Naive thymus-derived CD8-positive, alpha-beta T cell (primary cell): Measurements from ENCODE around the gene CCDC27. TPM values are rescaled to one million over a fixed set of nuclear protein-coding genes. Genes with fewer than 3 reads are reported as not detected.
"Not testable (repeated sequence)": the region's sequence is repeated elsewhere in the genome, so short reads cannot be mapped to it uniquely, and the experiment has no call there.

Experiments used
- ATAC-seq, 2 donors: fragments of 150-1000 bp; cut with Tn5 transposase in 1 of 2; sonication (Bioruptor Pico), chemical (Tn5 transposase) in 1 of 2; 1 replicate in 1 of 2; 2 replicates in 1 of 2; pipeline ENCODE4 v1.10.0; 2021; ENCODE audit warnings: mild to moderate bottlenecking in 2 of 2, moderate library complexity in 2 of 2
- POLR2A ChIA-PET: fragments of 350-600 bp; sonication (Branson Sonifier 250); formaldehyde crosslinking; loops from one replicate; lab custom pipeline; 2021; ENCODE audit warnings: antibody characterized with exemption; lab: Charles Lee
- DNase-seq, 10 donors: peaks; one replicate each; pipeline versions ENCODE4 v3.0.0 to v3.0.0-alpha.2; 2020 to 2022
- H3K27ac Mint-ChIP-seq, 10 donors: one replicate each; pipeline ENCODE4 v1.8.0; 2020 to 2022; ENCODE audit warnings: mild to moderate bottlenecking in 10 of 10, mixed read lengths in 10 of 10, moderate library complexity in 4 of 10, inconsistent platforms in 1 of 10
- H3K27me3 Mint-ChIP-seq, 5 donors: one replicate each; pipeline ENCODE4 v1.8.0; 2021 to 2022; ENCODE audit warnings: mixed read lengths in 5 of 5
- H3K36me3 Mint-ChIP-seq, 3 donors: one replicate each; pipeline ENCODE4 v1.8.0; 2020 to 2022; ENCODE audit warnings: mixed read lengths in 3 of 3, mild to moderate bottlenecking in 2 of 3, inconsistent platforms in 1 of 3
- H3K4me1 Mint-ChIP-seq, 4 donors: one replicate each; pipeline ENCODE4 v1.8.0; 2021 to 2022; ENCODE audit warnings: mixed read lengths in 4 of 4
- H3K4me3 Mint-ChIP-seq, 10 donors: one replicate each; pipeline ENCODE4 v1.8.0; 2020 to 2022; ENCODE audit warnings: mild to moderate bottlenecking in 10 of 10, mixed read lengths in 10 of 10, moderate library complexity in 6 of 10, inconsistent platforms in 1 of 10
- H3K9me3 Mint-ChIP-seq, 9 donors: one replicate each; pipeline ENCODE4 v1.8.0; 2020 to 2022; ENCODE audit warnings: mixed read lengths in 9 of 9, mild to moderate bottlenecking in 3 of 9, inconsistent platforms in 1 of 9, moderate library complexity in 1 of 9
- polyA plus RNA-seq, 3 donors: library from polyadenylated mRNA; unstranded; fragments of 300-500 nt; fragmentation: Illumina TruSeq; gene quantifications; one replicate each; pipeline ENCODE4 v1.2.3, GENCODE V29; 2021
- total RNA-seq, 8 experiments: library from RNA in 2 of 8; stranded (reverse) in 2 of 8; gene quantifications; one replicate each; pipeline ENCODE4 v1.2.3 and lab custom pipeline; 2021 to 2026

CCDC27 gene
- total and polyA plus RNA-seq, 5 experiments from 2014 or later = not detected

DNA sequence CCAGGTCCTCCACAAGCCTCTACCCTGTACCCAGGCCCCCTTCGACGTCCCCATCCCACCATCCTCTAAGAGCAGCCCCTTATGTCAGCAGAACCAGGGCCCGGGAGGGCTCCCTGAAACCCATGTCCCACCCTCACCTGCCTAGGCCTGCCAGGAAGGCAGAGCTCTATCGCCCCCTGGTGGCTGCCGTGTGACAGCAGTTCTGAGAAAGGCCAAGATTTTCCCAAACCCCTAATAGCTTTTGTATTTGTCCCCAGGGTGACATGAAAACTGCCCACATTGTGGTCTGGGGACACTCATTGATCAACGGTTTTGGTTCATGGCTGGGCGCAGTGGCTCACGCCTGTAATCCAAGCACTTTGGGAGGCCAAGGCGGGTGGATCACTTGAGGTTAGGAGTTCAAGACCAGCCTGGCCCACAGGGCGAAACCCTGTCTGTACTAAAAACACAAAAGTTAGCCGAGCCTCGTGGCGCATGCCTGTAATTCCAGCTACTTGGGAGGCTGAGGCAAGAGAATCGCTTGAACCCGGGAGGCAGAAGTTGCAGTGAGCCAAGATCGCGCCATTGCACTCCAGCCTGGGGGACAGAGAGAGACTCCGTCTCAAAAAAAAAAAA is 27.7 kb upstream of the CCDC27 start:
- Mint-ChIP-seq H3K27me3 (peaks cover 2 to 29% (median 10%) of the 10 kb centered on the region in 5 donors), H3K27ac (peak overlapping the region in 1 of 10 donors; percentile 19)
- H3K4me1 Mint-ChIP-seq, H3K9me3 Mint-ChIP-seq, H3K36me3 Mint-ChIP-seq, POLR2A ChIA-PET, H3K4me3 Mint-ChIP-seq: not testable (repeated sequence)
- peak; percentile 46 to 87 (median 75) for DNase-seq
- ATAC-seq = peak; percentile 68 to 75

DNA sequence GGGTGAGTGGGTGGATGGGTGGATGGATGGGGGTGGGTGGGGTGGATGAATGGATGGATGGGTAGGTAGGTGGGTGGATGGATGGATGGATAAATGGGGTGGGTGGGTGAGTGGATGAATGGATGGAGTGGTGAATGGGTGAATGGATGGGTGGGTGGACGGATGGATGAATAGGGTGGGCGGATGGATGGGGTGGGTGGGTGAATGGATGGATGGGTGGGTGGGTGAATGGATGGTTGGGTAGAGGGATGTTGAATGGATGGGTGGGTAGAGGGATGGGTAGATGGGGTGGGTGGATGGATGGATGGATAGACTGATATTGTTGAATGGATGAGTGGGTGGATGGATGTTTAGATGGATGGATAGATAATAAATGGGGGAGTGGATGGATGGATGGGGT is 26.9 kb upstream of the CCDC27 start:
- ATAC-seq = no peak
- H3K36me3 Mint-ChIP-seq = no peaks in the 10 kb centered on the region
- H3K27me3 Mint-ChIP-seq = peaks cover 2 to 29% (median 10%) of the 10 kb centered on the region in 5 donors
- no peak for DNase-seq
- no peak overlapping the region for H3K4me3 Mint-ChIP-seq
- peaks cover 0 to 2% (median under 1%) of the 10 kb centered on the region in 4 donors for H3K4me1 Mint-ChIP-seq
- POLR2A ChIA-PET = no interaction called here
- H3K27ac Mint-ChIP-seq = no peak overlapping the region
- H3K9me3 Mint-ChIP-seq = peaks cover 0 to 2% (median 0%) of the 10 kb centered on the region in 9 donors

DNA sequence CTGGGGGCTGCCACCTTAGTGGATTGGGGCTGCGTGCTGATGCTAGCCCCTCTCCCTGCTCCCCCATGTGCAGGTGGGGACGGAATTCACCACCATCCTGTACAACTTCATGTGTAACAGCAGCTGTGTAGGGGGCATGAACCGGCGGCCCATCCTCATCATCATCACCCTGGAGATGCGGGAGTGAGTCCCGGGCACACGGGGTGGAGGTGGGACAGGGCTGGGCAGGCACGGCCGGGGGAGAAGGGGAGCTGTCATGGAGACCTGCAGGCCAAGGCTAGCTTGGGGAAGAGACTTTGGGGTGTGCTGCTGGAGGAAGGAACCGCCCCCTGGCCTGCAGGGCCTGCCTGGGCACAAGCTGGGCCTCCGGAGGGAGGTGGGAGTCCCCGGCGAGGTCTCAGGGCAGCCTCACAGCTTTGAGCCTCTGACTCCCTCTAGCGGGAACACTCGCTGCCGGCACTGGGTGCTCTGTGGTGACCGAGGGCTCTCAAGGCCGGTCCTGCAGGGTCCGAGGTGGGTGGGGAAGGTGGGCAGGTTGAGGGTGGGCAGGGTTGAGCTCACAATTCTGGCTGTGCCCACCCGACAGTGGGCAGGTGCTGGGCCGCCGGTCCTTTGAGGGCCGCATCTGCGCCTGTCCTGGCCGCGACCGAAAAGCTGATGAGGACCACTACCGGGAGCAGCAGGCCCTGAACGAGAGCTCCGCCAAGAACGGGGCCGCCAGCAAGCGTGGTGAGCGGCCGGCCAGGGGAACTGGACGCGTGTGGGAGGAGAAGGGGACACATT is 25.0 kb upstream of the CCDC27 start:
- ATAC-seq = no peak
- POLR2A ChIA-PET = no interaction called here
- DNase-seq = no peak
- Mint-ChIP-seq H3K27me3 (peaks cover 2 to 31% (median 10%) of the 10 kb centered on the region in 5 donors), H3K4me3 (no peak overlapping the region), H3K4me1 (peaks cover 0 to 2% (median 0%) of the 10 kb centered on the region in 4 donors), H3K27ac (peak overlapping the region in 1 of 10 donors; percentile 53), H3K36me3 (no peaks in the 10 kb centered on the region), H3K9me3 (peaks cover 0 to 2% (median 0%) of the 10 kb centered on the region in 9 donors)

DNA sequence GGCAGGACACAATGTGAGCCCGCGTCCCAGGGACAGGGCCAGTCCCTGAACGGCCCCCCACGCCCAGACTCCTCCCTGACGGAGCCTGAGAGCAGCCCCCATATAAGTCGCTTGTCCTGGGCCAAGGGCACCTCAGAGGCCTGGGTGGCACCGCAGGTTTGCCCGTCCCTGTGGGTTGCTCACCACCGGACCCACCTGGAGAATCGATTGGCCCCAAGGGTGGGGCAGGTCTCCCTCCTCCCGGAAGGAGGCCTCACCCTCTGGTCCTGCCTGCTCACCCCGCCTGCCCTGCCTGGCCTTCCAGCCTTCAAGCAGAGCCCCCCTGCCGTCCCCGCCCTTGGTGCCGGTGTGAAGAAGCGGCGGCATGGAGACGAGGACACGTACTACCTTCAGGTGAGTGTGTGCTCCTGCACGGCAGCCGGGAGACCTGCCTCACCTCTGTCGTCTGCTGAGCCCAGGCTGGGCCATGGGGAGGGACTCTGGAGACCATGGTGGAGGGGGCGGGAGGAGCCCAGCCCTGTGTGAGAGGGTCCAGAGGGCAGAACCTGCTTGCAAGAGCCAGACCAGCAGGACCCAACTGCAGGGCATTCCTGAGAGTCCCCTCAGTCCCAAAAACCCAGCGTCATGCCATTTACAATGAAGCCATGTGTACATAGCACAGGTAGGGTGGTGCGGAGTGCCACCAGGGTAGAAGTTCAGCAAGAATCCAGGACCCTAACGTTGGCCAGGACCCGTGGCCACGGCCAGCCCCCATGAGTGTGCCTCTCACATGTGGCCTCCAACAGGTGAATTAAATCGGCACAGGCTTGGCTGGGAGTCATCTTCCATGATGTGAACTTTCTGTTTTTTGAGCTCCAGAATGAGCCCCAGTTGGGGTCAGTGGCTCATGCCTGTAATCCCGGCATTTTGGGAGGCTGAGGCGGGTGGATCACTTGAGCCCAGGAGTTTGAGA is 24.1 kb upstream of the CCDC27 start:
- Mint-ChIP-seq H3K27me3 (peaks cover 2 to 31% (median 10%) of the 10 kb centered on the region in 5 donors), H3K4me1 (peaks cover 0 to 2% (median 0%) of the 10 kb centered on the region in 4 donors), H3K9me3 (peaks cover 0 to 2% (median 0%) of the 10 kb centered on the region in 9 donors), H3K4me3 (no peak overlapping the region), H3K27ac (no peak overlapping the region), H3K36me3 (no peaks in the 10 kb centered on the region)
- no peak for DNase-seq
- POLR2A ChIA-PET = no interaction called here
- ATAC-seq = no peak

DNA sequence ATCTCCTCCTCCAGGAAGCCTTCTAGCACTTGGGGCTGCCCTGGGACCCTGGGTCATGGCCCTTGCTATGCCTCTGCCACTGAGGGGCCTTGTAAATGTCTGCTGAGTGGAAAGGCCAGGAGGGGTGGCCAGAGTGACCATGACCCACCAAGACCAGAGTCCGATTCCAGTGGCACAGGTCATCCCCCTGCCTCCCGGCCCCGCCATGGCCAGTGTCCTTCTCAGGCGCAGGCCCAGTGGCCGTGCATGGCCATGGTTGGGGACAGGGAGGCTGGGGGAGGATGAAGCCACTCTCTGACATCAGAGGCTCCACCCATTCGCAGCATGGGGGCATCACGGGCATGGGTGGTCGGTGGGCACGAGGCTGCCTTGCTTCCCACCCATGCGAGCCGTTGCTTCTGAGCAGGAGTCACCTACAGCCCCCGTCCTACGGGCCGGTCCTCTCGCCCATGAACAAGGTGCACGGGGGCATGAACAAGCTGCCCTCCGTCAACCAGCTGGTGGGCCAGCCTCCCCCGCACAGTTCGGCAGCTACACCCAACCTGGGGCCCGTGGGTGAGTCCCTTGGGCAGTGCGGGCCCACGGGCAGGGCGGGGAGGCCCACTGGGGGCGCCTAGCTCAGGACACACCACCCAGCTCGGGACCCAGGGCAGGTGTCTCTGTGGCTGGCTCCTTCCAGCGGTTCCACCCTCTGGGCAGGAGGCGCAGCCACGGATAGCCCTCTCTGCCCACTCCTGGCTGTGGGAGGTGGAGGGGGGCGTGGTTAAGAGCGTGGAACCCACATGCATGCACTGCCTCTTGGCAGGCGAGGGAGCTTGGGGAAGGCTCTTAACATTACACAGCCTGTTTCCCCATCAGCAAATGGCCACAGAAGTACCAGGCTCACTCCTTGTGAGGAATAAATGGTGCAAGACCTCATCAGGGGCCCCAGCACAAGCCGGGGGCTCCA is 22.4 kb upstream of the CCDC27 start:
- Mint-ChIP-seq H3K9me3 (peaks cover 0 to 2% (median 0%) of the 10 kb centered on the region in 9 donors), H3K4me3 (no peak overlapping the region), H3K4me1 (no peaks in the 10 kb centered on the region), H3K27ac (no peak overlapping the region), H3K27me3 (peaks cover 2 to 25% (median 10%) of the 10 kb centered on the region in 5 donors), H3K36me3 (no peaks in the 10 kb centered on the region)
- POLR2A ChIA-PET = no interaction called here
- no peak for ATAC-seq
- no peak for DNase-seq

DNA sequence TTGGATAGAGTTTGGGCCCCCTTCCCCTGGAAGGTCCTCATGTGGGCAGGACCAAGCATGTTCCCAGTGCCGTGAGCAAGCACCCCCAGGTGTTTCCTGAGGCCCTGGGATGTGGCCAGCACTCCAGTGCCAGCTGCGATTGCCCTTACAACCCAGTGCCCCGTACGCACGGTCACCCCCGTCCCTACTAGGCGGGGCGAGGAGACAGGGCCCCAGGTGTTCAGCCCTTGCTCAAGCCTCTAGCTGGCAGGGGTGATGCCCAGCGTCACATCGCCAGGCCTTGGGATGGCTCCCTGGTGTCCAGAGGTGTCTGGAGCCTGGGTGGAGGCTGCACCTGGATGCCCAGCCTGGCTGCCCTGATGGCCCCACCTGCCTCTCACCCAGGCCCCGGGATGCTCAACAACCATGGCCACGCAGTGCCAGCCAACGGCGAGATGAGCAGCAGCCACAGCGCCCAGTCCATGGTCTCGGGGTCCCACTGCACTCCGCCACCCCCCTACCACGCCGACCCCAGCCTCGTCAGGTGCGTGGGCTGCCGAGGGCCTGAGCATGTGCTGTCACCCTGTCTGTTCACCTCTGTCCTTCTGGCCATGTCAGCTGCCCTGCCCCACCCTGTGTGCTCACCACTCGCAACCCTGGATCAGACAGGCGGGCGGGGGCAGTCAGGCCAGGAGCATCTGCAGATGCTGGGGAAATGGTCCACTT is 21.6 kb upstream of the CCDC27 start:
- Mint-ChIP-seq H3K4me1 (no peaks in the 10 kb centered on the region), H3K9me3 (peaks cover 0 to 2% (median 0%) of the 10 kb centered on the region in 9 donors), H3K4me3 (no peak overlapping the region), H3K36me3 (peaks cover 0 to 1% (median 0%) of the 10 kb centered on the region in 3 donors), H3K27me3 (peaks cover 2 to 25% (median 10%) of the 10 kb centered on the region in 5 donors), H3K27ac (no peak overlapping the region)
- ATAC-seq = no peak
- POLR2A ChIA-PET = no interaction called here
- DNase-seq = no peak

DNA sequence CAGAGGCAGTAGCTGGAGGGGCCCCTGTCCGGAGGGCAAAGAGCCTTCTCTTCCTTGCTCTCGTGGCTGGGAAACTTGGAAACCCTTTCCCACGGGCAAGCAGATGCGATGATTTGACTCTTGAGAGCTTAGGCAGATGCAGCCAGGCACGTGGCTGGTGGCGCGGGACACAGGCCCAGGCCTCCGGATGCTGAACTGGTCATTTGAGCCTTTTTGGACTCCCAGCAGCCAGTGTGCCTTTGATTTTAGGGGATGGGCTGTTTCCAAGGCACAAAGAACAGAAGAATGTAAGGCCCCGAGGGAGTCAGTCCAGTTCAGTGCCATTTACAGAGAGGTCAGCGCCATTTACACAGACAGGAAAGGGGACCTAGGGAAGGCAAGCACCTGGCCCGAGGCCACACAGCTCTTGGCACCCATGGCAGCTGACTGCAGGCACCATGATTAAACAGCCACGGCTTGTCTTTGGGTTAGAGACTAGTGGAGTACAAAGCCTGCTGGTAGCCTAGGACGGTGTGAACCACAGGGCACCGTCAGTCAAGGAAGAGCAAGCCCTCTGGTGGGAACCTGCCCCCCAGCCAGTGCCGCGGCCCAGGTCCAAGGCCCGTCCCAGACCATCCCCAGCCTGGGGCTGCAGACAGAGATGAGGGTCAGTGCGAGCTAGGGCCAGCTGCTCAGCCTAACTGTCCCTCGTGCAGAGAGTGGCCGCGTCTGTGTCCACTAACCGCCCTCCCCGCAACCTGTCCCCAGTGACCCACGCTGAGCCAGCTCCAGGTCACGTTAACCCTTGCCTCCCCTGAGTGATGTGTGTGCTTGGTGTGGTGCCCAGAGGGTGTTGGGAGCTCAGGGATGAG is 20.4 kb upstream of the CCDC27 start:
- no peak for DNase-seq
- ATAC-seq = no peak
- Mint-ChIP-seq H3K4me1 (no peaks in the 10 kb centered on the region), H3K27ac (no peak overlapping the region), H3K4me3 (no peak overlapping the region), H3K36me3 (peaks cover 0 to 11% (median under 1%) of the 10 kb centered on the region in 3 donors), H3K9me3 (peaks cover 0 to 2% (median 0%) of the 10 kb centered on the region in 9 donors), H3K27me3 (peaks cover 2 to 19% (median 8%) of the 10 kb centered on the region in 5 donors)
- POLR2A ChIA-PET = no interaction called here

DNA sequence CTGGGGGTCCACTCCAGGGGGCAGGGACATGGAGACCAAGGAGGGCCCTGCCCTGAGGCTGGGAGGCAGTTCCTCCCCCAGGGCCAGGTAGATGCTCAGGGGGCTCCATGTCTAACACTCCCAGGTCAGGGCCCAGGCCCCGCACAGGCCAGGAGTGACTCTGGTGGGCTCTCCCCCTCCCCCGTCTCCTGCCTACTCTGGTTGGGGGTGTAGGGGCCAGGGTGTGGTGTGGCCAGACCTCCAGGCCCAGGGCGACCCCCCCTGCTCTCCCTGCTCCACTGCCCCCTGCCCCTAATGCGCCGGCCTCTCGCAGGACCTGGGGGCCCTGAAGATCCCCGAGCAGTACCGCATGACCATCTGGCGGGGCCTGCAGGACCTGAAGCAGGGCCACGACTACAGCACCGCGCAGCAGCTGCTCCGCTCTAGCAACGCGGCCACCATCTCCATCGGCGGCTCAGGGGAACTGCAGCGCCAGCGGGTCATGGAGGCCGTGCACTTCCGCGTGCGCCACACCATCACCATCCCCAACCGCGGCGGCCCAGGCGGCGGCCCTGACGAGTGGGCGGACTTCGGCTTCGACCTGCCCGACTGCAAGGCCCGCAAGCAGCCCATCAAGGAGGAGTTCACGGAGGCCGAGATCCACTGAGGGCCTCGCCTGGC is 19.7 kb upstream of the CCDC27 start:
- Mint-ChIP-seq H3K27ac (peak overlapping the region in 1 of 10 donors; percentile 41), H3K9me3 (peaks cover 0 to 2% (median 0%) of the 10 kb centered on the region in 9 donors)
- POLR2A ChIA-PET = no interaction called here

DNA sequence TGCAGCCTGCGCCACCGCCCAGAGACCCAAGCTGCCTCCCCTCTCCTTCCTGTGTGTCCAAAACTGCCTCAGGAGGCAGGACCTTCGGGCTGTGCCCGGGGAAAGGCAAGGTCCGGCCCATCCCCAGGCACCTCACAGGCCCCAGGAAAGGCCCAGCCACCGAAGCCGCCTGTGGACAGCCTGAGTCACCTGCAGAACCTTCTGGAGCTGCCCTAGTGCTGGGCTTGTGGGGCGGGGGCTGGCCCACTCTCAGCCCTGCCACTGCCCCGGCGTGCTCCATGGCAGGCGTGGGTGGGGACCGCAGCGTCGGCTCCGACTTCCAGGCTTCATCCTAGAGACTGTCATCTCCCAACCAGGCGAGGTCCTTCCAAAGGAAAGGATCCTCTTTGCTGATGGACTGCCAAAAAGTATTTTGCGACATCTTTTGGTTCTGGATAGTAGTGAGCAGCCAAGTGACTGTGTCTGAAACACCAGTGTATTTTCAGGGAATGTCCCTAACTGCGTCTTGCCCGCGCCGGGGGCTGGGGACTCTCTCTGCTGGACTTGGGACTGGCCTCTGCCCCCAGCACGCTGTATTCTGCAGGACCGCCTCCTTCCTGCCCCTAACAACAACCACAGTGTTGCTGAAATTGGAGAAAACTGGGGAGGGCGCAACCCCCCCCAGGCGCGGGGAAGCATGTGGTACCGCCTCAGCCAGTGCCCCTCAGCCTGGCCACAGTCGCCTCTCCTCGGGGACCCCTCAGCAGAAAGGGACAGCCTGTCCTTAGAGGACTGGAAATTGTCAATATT is 19.0 kb upstream of the CCDC27 start:
- Mint-ChIP-seq H3K4me3 (no peak overlapping the region), H3K27me3 (peaks cover 2 to 12% (median 6%) of the 10 kb centered on the region in 5 donors), H3K9me3 (peaks cover 0 to 2% (median 0%) of the 10 kb centered on the region in 9 donors), H3K4me1 (no peaks in the 10 kb centered on the region), H3K36me3 (peaks cover 0 to 11% (median 8%) of the 10 kb centered on the region in 3 donors), H3K27ac (no peak overlapping the region)
- no peak for ATAC-seq
- POLR2A ChIA-PET = no interaction called here
- DNase-seq = no peak

More for the DNA sequence above, 19.7 kb upstream of the CCDC27 start:
- Mint-ChIP-seq H3K4me1 (no peaks in the 10 kb centered on the region), H3K27me3 (peaks cover 2 to 15% (median 6%) of the 10 kb centered on the region in 5 donors), H3K4me3 (no peak overlapping the region), H3K36me3 (peaks cover 0 to 11% (median 8%) of the 10 kb centered on the region in 3 donors)
- ATAC-seq (no peak), DNase-seq (no peak)
